H1 (cell line): Measurements from ENCODE around the gene TCF7L2. TPM values are rescaled to one million over a fixed set of nuclear protein-coding genes. Genes with fewer than 3 reads are reported as not detected.

Experiments
- CTCF ChIP-seq, 3 experiments: IDR thresholded peaks; 1 replicate in 2 of 3; 2 replicates in 1 of 3; pipeline versions ENCODE4 v1.5.1 to v1.6.1; 2011; ENCODE audit warnings: low read length in 3 of 3, mild to moderate bottlenecking in 3 of 3, inconsistent platforms in 2 of 3, low read depth in 1 of 3, moderate library complexity in 1 of 3; ENCODE audit not compliant: insufficient read depth in 1 of 3; ENCODE audit errors: control extremely low read depth in 1 of 3
- polyA plus RNA-seq, 7 experiments: library from polyadenylated mRNA; depleted of rRNA in 3 of 7; stranded (reverse) in 5 of 7; unstranded in 2 of 7; fragments of >200 nt in 5 of 7; fragments of 200-250 nt in 2 of 7; gene quantifications; 1 replicate in 5 of 7; 2 replicates in 1 of 7; 4 replicates in 1 of 7; pipeline versions ENCODE4 v1.2.1 to v1.2.3, GENCODE V29; 2011 to 2013; ENCODE audit warnings: missing spikeins in 2 of 7, mixed read lengths in 2 of 7
- total RNA-seq: library from RNA; stranded (reverse); fragmentation: NEBNext Ultra II Directional; extraction: Animal tissue kit (Norgen Biotek cat#: 25700); gene quantifications from 2 replicates; pipeline ENCODE4 v1.2.1, GENCODE V29; 2021

TCF7L2 gene
- total and polyA plus RNA-seq, 2 of the 8 experiments (the other 6 are each of a cell fraction or from before 2014, with no cell fraction given) = 33.9 to 67.3 TPM

GRCh38 chr10:113068178-113068890 lies 118.3 kb downstream of the TCF7L2 start (continued):
- TF ChIP-seq CTCF (IDR thresholded peaks at IDR 0.05; ENCODE audit: control extremely low read depth in 1 of 3, insufficient read depth in 1 of 3, low read depth in 1 of 3, low read length in 3 of 3) = no peak
- TF ChIP-seq, all 59 proteins: peak for 2
